ENCODE results near the gene PINLYP.

PINLYP gene

DNA sequence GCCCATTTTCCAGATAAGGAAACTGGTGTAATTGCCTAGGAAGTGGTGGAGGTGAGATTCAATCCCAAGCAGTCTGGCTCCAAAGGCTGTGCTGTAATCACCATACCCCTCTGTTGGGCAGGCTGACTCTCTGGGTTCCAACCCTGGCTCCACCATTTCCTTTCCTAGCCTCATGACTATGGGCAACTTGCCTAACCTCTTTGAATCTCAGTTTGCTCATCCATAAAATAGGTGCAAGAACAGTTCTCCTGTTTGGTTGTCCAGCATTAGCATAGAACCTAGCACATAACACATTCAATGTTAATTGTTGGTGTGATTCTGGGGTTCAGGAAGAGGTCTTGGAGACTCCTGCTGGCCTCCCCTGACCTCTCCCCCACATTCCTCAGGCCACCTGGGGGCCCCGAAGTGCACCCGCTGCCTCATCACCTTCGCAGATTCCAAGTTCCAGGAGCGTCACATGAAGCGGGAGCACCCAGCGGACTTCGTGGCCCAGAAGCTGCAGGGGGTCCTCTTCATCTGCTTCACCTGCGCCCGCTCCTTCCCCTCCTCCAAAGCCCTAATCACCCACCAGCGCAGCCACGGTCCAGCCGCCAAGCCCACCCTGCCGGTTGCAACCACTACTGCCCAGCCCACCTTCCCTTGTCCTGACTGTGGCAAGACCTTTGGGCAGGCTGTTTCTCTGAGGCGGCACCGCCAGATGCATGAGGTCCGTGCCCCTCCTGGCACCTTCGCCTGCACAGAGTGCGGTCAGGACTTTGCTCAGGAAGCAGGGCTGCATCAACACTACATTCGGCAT is 23.0 kb downstream of the PINLYP start:
- TF ChIP-seq GATA2 (IDR thresholded peaks at IDR 0.05; ENCODE audit: low read depth, low read length): no peak
- TF ChIP-seq GATA3 (IDR thresholded peaks at IDR 0.05; ENCODE audit: low read depth, low read length): no peak

DNA sequence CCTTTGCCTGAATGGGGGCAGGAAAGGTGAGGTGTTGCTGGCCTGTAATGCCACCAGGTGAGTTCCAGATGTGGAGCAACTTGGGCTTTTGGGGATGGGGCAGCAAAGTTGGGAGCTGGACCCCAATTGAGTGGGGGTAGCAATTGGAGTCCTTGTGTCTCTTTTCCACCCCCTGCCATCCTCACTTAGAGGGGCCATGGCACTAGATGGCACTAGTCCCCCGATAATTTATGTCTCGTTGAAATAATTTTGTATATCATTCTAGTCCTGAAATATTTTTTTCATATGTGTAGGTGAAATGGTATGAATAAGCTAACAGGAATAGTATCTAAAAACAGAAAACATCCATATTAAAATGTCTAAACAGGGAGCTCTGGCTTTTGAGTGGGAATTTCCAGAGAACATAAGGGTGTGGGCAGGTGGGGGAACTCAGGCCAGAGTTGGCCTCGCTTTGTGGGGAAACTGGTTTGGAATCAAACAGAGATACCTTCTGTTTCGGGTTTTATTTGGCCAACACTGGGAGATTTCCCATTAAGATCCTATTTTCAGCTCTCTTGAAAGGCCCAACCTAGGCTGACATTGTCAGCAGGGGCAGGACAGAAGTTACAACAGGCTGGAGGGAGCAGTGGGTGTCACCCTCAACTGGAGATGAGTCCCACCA is 24.2 kb downstream of the PINLYP start:
- TF ChIP-seq GATA3 (IDR thresholded peaks at IDR 0.05; ENCODE audit: low read depth, low read length) (no peak), GATA2 (IDR thresholded peaks at IDR 0.05; ENCODE audit: low read depth, low read length) (no peak)

DNA sequence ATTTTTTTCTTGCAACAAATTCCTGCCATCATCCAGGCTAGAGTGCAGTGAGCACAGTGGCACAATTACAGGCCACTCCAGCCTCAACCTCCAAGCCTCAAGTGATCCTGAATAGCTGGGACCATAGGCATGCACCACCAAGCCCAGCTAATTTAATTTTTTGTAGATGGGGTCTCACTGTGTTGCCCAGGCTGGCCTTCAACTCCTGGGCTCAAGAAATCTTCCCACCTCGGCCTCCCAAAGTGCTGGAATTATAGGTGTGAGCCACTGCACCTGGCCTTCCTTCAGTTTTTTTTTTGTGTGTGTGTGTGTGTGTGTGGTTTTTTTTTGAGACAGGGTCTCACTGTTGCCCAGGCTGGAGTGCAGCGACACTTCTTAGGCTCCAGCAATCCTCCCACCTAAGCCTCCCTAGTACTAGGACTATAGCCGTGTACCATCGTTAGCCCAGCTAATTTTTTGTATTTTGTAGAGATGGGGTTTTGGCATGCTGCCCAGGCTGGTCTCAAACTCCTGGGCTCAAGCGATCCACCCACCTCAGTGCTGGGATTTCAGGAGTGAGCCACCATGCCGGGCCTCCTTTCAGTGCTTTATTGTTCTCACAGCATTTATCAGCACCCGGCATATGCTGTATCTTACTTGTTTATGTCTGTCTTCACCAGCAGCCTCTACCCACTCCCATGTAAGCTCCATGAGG is 30.4 kb downstream of the PINLYP start:
- TF ChIP-seq GATA2 (IDR thresholded peaks at IDR 0.05; ENCODE audit: low read depth, low read length) (no peak), GATA3 (IDR thresholded peaks at IDR 0.05; ENCODE audit: low read depth, low read length) (no peak)

DNA sequence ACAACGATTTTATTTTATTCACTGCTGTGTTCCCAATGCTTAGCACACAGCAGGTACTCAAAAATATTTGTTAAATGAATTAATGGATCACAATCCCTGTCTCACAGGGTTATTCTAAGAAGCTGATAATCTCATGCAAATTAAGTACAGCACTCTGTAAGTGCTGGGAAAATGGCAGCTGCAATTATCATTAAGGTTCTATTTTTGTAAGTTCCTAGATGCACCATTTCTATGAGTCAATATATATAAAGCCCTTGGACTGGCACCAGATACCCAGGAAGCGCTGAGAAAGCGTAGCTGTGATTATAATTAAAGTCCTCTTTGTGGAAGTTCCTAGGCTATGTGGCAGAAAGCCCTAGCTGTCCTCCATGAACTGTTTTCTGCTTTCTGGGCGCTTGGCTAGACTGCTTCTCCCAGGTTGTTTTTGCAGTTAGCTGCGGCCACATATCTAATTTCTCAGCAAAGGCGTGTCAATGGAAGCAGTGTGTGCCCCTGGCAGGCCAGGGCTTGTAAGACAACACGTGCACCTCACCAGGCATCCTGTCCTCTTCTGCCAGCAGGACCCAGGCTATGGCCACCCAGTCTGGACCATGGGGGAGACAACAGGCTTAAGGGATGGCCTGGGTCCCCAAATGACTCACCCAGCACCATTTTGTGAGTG is 31.1 kb downstream of the PINLYP start:
- TF ChIP-seq GATA2 (IDR thresholded peaks at IDR 0.05; ENCODE audit: low read depth, low read length): no peak
- no peak for TF ChIP-seq GATA3 (IDR thresholded peaks at IDR 0.05; ENCODE audit: low read depth, low read length)

DNA sequence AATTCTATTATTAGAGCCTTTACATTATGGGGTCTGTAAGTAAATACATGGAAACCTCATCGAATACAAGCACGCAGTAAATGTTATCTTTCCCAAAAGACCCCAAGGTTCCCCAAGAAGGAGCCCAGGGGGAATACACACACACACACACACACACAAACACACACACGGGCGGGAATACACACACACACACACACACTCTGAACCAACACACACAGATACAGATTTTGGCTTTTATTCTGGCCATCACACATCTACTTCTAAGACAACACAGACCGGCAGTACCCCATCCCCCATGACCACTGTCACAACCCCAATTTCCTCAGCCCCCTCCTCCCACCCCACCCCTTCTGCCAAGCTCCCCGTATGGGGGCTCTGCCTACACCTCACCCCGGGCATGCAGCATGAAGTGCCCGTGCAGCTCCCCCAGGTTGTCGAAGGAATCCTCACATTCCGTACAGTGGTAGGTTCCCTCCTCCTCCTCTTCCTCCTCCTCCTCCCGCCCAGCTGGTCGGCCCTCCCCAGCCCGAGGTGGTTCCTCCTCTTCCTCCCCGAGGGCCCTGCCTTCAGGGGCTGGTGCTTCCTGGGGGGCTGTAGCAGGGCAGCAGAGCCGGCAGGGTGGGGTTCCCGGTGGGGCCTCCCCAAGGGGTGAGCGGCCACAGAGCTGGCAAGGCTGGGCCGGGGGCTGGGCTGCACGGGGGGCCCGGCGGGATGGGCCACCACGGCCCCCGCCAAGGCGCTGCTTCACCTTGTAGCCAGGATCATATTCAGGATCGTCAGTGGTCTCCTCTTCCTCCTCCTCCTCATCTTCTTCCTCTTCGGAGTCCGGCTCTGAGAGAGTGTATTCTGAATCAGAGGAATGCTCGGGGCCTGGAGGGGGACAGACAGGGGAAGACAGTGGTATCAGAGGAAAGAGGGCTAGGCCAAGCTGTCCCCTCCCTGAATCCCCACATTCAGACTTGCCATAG is 31.9 kb downstream of the PINLYP start:
- TF ChIP-seq GATA3 (IDR thresholded peaks at IDR 0.05; ENCODE audit: low read depth, low read length): no peak
- TF ChIP-seq GATA2 (IDR thresholded peaks at IDR 0.05; ENCODE audit: low read depth, low read length): no peak

DNA sequence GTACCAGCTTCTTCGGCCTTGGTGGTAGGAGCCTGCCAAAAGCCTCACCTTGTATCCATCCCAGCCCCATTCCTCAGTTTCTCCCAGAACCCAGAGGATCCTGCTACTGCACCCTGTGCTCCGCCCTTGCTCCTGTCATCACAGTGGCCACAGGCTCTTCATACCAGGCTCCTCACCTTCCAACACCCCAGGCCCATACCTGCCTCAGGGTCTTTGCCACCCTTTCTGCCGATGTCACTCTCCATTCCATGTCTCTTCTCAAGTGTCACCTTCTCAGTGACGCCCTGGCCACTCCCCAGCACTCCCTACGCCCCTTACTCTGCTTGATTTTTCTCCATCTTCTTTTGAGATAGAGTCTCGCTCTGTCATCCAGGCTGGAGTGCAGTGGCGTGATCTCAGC is 34.3 kb downstream of the PINLYP start:
- no peak for TF ChIP-seq GATA2 (IDR thresholded peaks at IDR 0.05; ENCODE audit: low read depth, low read length)
- TF ChIP-seq GATA3 (IDR thresholded peaks at IDR 0.05; ENCODE audit: low read depth, low read length): no peak

DNA sequence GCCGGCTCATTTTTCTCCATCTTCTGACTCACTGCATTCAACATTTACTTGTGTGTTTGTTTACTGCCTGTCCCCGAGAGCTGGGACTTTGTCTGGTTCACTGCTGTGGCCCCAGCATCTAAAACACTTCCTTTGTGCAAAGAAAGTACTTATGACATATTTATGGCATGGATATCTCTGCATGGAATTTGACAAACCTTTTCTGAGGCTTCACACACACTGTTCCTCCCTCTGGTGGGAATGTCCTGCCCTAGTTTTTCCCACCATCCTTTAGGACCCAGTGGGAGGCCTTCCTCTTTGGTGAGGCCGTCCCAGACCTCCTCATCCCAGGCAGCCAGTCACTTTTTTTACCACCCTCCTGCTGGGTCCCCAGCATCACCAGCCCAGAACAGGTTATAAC is 34.9 kb downstream of the PINLYP start:
- TF ChIP-seq GATA2 (IDR thresholded peaks at IDR 0.05; ENCODE audit: low read depth, low read length) (no peak), GATA3 (IDR thresholded peaks at IDR 0.05; ENCODE audit: low read depth, low read length) (no peak)

DNA sequence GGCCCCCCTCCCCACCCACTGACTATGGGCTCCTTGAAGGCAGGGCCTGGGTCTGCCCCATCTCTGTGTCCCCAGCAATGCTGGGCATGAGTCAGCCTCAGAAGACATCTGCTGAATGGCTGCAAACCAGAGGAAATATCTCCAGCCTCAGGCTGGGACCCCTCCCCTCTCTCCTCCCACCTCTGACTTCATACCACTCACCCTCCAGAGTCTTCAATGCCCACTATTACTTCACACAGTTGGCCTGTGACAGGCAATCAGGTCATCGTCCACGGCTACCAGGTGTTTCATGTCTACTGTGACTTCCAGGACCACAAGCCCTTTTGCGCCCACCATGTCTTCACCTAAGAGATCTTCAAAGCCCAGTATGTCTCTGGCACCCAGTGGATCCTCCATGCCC is 36.2 kb downstream of the PINLYP start, which contains the start of gene SRRM5:
Gene SRRM5 (plus strand): TSS at position 301 of the 400 bp plus-strand sequence. CDS start 34 bp downstream, at position 335.
- TF ChIP-seq GATA2 (IDR thresholded peaks at IDR 0.05; ENCODE audit: low read depth, low read length) (no peak), GATA3 (IDR thresholded peaks at IDR 0.05; ENCODE audit: low read depth, low read length) (no peak)

DNA sequence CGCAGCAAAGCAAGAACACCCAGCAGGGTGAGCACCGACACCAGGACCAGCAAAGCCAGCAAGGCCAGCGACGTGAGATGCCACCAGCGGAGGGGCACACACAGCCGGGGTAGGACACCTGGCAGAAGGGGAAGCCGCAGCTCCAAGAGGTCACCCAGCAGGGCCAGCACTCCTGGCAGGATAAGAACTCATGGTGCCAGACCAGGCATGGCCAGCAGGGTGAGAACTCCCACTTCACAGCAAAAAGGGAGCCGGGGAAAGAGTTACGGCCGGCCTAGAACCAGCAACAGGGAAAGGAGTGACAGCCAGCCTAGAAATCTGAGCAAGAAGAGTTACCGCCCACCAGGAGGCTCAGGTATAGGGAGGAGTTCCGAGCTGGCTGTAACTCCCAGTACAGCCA is 36.8 kb downstream of the PINLYP start:
- TF ChIP-seq GATA2 (IDR thresholded peaks at IDR 0.05; ENCODE audit: low read depth, low read length): no peak
- no peak for TF ChIP-seq GATA3 (IDR thresholded peaks at IDR 0.05; ENCODE audit: low read depth, low read length)

DNA sequence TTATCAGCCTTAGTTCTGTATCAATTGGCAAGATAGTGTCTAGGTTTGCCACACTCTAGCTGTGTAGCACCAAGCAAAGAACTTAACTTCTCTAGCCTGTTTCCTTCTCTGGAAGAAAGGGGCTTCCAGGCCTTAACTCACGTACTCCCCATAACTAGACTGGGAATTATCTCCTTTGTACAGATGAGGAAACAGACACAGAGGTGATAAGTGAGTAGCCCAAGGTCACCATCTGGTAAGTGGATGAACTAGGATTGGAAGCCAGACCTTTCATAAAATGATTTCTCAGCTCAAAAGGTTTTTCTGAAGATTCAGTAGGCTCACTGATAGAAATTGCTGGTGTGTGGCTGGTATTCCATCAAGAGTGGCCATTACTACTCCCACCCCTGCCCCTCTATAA is 40.7 kb downstream of the PINLYP start:
- TF ChIP-seq GATA3 (IDR thresholded peaks at IDR 0.05; ENCODE audit: low read depth, low read length) (no peak), GATA2 (IDR thresholded peaks at IDR 0.05; ENCODE audit: low read depth, low read length) (no peak)

DNA sequence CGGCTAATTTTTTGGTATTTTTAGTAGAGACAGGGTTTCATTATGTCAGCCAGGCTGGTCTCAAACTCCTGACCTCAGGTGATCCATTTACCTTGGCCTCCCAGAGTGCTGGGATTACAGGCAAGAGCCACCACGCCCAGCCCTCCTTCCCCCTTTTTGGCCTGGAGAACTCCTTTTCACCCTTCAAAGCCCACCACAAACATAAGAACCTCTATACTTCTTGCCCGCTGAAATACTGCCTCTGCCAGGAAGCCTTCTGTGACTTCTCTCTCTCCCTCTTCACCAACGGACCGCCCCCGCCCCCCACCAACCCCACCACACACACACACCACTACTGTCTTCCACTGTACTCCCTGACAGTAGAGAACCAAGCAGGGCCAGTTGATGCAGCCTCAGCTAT is 41.4 kb downstream of the PINLYP start:
- no peak for TF ChIP-seq GATA2 (IDR thresholded peaks at IDR 0.05; ENCODE audit: low read depth, low read length)
- TF ChIP-seq GATA3 (IDR thresholded peaks at IDR 0.05; ENCODE audit: low read depth, low read length): no peak

DNA sequence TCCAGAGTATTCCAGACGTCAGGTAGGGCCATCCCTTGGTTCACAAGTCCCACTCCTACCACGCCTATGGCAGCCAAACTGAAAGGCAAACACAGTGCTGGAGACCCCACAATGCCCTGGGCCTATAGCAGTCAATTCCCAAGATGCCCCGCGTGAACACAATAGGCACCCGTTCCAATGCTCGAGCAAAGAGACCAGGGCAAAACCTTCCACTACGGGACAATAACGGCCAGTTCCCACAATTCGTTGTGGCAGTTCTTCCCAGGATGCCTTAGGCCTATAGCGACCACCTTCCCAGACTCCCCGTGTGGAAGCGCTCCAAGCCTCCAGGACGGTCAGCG is 43.3 kb downstream of the PINLYP start:
- TF ChIP-seq GATA2 (IDR thresholded peaks at IDR 0.05; ENCODE audit: low read depth, low read length) (no peak), GATA3 (IDR thresholded peaks at IDR 0.05; ENCODE audit: low read depth, low read length) (no peak)

All from SH-SY5Y (cell line).